Vagina (tissue), 2 donors: ENCODE results near the gene SERPINB5.

Experiments
- POLR2A ChIP-seq, 2 donors: fragments of 450-650 bp; IDR thresholded peaks; one replicate each; pipeline ENCODE4 v1.6.1; 2017; ENCODE audit warnings: antibody characterized with exemption in 2 of 2, mild to moderate bottlenecking in 2 of 2, moderate library complexity in 2 of 2
- POLR2AphosphoS5 ChIP-seq, 2 donors: sonication (generic); formaldehyde crosslinking; IDR thresholded peaks; one replicate each; pipeline ENCODE4 v1.9.0; 2017; ENCODE audit warnings: antibody characterized with exemption in 2 of 2, mild to moderate bottlenecking in 2 of 2, low read depth in 1 of 2; ENCODE audit not compliant: insufficient read depth in 1 of 2

DNA sequence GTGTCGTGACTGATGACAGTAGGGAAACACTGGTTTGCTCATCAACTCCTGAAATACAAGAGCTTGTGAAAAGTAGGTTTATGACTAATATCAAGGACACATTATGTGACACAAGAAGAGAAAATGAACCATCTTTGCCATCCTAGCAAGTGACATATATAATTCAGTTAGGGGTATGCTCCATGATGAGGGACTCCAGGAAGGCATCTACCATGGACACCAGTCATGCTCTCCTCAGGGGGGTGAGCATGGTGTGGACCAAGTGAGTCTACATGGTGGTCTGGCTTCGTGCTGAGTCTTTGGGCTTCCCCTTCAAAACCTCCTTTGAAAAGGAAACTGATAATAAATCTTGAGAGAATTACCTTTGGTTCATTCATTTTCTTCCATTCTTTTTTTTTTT lies 11.7 kb upstream of the SERPINB5 start:
- no peak for TF ChIP-seq POLR2A (IDR thresholded peaks at IDR 0.05)
- no peak for TF ChIP-seq POLR2AphosphoS5 (IDR thresholded peaks at IDR 0.05; ENCODE audit: insufficient read depth in 1 of 2, low read depth in 1 of 2)
